GM19455 (cell line): ENCODE measurements around the gene ARMC6.
"Not testable (repeated sequence)": the region's sequence is repeated elsewhere in the genome, so short reads cannot be mapped to it uniquely, and the experiment has no call there.

Experiments used
- ATAC-seq: cut with Tn5 transposase; IDR thresholded peaks from one replicate; pipeline ENCODE4 v1.9.1; 2021; ENCODE audit not compliant: unreplicated experiment

Gene ARMC6

GRCh38 chr19:19074196-19074882 lies 40.9 kb downstream of the ARMC6 start:
- ATAC-seq = no peak

GRCh38 chr19:19075126-19075525 lies 41.7 kb downstream of the ARMC6 start:
- ATAC-seq = no peak

DNA sequence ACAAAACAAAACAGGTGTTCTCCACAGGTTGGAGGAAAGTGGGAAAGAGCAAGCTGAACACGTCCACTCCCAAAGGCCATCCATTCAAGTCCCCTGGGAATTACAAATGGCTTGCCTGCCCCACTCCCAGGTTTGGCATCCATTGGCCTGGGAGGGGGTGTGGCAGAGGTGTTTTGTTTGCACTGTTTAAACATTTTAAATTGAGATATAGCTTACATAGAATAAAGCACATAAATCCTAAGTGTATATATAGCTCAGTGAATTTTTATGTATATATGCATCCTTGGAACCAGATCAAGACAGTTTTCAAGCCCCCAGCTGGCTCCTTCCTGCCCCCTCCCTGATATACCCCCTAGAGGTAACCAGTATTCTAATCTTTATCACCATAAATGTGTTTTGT lies 43.1 kb downstream of the ARMC6 start:
- ATAC-seq = no peak

DNA sequence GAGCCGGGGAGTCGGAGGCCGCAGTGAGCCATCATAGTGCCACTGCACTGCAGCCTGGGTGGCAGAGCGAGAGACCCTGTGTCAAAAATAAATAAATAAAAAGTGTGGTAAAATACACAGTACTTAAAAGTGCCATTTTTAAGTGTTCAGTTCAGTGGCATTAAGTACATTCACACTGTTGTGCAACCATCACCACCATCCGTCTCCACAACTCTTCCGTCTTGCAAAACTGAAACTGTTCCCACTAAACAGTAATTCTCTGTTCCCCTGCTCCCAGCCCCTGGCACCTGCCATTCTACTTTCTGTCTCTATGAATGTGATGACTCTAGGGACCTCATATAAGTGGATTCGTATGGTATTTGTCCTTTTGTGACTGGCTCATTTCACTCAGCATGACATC lies 43.7 kb downstream of the ARMC6 start:
- no peak for ATAC-seq

- no peak for ATAC-seq
Observed at GRCh38 chr19:19078801-19079200, 45.4 kb downstream of the ARMC6 start.

DNA sequence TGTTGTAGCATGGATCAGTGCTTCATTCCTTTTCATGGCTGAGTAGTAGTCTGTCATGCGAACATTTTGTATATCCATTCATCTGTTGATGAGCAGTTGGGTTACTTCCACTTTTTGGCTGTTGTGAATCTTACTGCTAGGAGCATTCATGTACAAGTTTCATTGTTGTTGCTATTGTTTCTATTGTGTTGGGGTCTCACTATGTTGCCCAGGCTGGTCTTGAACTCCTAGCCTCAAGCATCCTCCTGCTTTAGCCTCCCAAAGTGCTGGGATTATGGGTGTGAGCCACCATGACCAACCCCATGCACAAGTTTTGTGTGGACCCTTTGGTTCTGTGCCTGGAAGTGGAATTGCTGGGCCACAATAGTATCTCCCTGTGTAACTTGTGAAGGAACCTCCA lies 46.2 kb downstream of the ARMC6 start:
- no peak for ATAC-seq

DNA sequence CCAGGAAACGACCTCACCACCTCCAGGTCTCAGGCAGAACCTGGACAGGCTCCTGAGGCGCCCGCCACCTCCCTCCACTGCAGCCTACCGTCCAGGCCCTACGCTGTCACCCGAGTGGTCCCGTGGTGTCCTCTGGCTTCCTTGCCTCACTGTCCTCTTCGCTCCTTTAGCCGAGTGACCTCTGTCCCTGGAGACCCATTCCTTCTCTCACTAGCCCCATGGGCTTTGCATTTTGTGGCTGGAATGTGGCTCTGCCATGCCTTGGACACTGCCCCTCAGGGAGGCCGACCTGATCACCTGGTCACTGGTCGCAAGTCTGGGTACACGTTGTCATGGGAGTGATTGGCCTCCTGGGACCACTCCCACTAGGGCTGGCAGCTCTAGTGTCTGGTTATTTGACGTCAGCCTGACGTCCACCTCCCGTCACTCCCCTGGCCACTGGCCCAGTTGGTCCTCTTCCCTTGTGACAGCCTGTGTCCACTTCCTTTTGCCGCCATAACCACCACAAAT lies 48.3 kb downstream of the ARMC6 start:
- ATAC-seq = no peak

GRCh38 chr19:19083413-19084178 lies 50.2 kb downstream of the ARMC6 start:
- no peak for ATAC-seq

DNA sequence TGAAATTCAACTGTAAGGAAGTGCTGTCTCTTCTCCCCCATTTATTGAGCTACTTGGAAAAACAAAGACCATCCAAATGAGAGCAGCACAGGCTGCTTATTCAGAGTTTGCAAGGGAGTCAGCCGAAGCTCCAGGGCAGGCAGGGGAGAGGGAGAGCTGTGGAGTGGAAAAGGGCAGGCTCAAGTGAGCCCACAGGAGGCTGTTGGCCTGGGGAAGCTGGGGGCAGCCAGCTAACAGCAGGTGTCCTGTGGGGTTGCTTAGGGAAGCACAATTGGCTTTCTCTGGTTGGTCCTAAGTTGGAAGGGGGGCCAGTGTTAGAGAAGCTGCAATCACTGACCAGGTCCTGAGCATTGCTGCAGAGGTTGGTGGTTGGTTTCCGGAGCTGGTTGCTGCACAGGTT lies 54.3 kb downstream of the ARMC6 start:
- ATAC-seq = no peak

GRCh38 chr19:19094513-19094912 lies 61.1 kb downstream of the ARMC6 start:
- ATAC-seq = no peak

- no peak for ATAC-seq
Observed at GRCh38 chr19:19095691-19096090, 62.3 kb downstream of the ARMC6 start.

DNA sequence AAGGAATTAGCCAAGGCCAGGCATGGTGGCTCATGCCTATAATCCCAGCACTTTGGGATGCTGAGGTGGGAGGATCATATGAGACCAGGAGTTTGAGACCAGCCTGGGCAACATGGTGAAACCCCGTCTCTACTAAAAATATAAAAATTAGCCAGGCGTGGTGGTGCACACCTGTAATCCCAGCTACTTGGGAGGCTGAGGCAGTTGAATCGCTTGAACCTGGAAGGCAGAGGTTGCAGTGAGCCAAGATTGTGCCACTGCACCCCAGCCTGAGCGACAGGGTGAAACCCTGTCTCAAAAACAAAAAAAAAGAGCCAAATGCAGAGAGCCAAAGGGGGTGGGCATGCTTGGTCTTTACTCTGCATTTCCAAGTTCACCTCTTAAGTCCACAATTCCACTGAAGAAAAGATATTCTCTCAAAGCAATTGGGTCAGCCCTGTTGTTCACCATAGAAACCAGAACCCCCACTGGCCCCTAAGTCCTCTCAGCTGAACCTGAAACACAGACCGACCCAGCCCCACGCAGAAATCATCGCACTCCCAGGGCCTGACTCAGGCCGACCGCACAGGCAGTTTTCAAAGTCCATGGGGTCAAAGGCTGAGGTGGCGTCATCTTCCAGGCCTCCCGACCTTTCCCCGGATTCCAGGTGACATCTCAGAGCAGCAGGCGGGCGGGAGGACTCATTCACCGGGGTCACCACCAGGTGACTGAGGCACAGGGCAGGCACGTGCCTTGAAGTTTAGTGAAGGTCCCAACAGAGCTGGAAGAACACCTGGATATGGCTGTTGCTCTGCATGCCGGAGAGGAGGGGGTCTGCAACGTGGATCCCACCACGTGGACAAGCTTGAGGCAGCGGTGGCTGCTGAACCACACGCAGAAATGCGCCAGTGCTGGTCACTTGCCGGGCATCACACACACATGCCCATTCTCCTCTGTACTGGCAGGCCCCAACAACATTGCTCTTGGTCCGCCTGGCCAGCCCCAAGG lies 63.5 kb downstream of the ARMC6 start:
- no peak for ATAC-seq

DNA sequence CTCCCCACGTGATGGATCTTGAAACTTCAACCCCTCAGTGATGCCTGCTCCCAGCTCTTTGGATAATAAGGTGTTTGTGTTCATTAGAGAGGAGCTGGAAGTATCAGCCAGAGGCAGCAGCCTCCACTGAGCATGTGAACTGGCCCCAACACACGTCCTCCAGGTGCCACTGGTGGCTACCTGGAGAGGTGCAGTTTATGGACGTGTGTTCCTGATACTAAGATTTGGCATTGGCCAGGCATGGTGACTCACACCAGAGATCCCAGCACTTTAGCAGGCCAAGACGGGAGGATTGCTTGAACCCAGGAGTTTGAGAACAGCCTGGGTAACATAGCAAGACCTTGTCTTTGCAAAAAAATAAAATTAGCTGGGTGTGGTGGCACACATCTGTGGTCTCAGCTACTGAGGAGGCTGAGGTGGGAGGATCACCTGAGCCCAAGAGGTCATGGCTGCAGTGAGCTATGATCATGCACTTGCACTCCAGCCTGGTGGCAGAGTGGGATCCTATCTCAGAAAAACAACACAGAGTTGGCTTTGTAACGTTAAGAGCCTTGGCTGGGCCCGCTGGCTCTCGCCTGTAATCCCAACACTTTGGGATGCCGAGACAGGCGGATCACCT lies 64.8 kb downstream of the ARMC6 start:
- no peak for ATAC-seq

DNA sequence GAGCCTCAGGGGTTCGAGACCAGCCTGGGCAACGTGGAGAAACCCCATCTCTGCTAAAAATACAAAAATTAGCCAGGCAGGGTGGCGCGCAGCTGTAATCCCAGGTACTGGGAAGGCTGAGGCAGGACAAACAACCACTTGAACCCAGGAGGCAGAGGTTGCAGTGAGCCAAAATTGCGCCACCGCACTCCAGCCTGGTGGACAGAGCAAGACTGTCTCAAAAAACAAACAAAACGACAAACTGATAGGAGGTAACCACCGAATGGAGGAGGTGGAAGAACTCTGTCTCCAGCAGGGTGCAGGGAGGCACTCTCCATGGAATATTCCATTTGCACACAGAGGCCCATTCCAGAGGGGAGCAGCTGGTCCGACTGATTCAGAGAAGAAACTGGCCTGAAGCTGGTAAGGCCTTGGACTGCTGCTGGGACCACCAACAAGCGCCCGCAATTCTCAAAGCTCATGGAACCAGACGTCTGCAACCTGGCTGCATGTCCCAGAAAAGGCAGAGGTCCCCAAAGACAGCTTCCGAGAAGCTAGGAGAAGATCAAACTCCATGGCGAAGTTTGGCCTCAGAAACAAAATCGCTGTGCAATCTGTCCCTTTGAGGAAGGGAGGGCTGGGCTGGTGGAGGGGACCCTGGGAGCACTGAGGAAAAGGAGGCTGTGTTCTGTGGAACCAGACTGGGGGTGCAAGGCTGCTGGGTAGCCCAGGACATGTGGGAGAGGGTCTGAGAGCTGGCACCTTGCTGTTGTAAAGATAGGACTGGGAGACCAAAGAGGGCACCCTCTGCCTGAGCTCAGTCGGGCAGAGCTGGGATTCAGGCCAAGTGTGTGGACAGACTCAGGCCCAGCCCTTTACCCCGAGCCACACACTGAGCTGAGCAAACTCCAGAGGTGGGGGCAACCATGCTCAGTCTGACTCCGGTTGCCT lies 65.6 kb downstream of the ARMC6 start:
- no peak for ATAC-seq

- no peak for ATAC-seq
Observed at GRCh38 chr19:19101540-19101939, 68.1 kb downstream of the ARMC6 start.

DNA sequence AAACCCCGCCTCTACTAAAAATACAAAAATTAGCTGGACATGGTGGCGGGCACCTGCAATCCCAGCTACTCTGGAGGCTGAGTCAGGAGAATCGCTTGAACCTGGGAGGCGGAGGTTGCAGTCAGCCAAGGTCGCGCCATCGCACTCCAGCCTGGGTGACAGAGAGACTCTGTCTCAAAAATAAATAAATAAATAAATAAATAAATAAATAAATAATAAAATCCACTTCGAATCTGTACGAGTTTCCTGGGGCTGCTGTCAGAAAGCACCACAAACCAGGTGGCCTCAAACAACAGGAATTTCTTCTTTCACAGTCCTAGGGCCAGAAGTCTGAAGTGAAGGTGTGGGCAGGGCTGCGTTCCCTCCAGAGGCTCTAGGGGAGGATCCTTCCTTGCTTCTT lies 69.2 kb downstream of the ARMC6 start:
- ATAC-seq = not testable (repeated sequence)

DNA sequence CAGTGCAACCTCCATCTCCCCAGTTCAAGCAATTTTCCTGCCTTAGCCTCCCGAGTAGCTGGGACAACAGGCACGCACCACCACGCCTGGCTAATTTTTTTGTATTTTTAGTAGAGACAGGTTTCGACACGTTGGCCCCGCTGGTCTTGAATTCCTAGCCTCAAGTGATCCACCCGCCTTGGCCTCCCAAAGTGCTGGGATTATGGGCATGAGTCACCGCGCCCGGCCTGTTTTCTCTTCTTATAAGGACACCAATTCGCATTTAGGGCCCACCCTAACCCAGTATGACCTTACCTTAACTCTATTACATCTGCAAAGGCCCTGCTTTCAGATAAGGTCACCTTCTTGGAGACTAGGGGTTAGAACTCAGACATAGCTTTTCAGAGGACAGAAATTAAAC lies 69.8 kb downstream of the ARMC6 start:
- ATAC-seq = no peak

GRCh38 chr19:19105365-19106055 lies 72.1 kb downstream of the ARMC6 start:
- no peak for ATAC-seq

DNA sequence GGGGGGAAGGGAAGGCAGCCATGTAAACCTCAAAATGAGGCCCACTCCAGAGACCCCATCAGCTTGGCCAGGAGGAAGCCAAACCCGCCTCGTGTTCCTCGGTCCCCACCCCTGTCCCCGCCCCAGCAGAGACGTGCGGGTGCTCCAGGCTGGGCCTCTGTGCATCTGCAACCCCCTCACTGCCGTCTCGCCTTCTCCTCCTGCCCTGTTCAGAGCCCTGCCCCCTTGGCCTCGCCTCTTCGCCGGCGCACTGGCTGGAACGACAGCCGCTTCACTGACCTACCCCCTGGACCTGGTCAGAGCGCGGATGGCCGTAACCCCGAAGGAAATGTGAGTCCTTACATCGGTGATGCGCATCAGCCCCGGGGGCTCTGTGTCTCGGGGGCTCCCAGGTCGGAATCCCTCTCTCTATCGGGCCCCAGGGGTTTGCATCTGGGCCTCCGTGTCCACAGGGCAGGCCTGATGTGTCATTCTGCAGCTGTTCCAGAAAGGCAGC lies 72.7 kb downstream of the ARMC6 start:
- no peak for ATAC-seq
